Measurements from ENCODE around the gene PFKFB2. TPM values are rescaled to one million over a fixed set of nuclear protein-coding genes. Genes with fewer than 3 reads are reported as not detected.

The PFKFB2 gene
- total RNA-seq, 4 donors from 2014 or later: 3.7 to 5.3 (median 4.1) TPM

DNA sequence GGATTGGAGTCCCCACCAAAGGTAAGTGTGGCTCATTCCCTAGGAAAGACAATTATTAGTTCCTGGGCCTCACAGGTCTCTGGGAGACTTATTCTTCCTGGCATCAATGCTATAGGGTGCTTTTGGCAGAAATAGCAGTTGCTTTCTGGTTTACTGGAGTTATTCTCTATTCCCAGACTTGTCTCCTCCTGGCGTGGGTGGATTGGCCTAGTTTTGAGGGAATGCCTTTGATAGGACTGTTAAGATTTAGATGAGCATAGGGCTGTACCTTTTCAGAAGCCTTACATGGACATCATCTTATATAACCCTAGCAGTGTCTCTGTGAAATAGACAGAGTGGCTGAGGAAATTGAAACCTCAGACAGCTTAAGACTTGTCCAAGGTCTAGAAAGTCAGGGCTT, 9.0 kb downstream of the PFKFB2 start:
- intact Hi-C loops (cut with DNase I): no loop called here
- DNase-seq (ENCODE audit: extremely low spot score): no peak
- Histone ChIP-seq H3K27ac (replicated peaks in 1 of 4) (no peak overlapping the region), H3K4me3 (no peak overlapping the region), H3K27me3 (no peaks in the 10 kb centered on the region), H3K36me3 (peaks cover 18 to 73% (median 54%) of the 10 kb centered on the region in 4 donors), H3K9me3 (no peaks in the 10 kb centered on the region), H3K4me1 (peaks cover 0 to 4% (median 2%) of the 10 kb centered on the region in 4 donors)
- 94% methylated on average over 1 of the region's 1 CpG for WGBS
- TF ChIP-seq EP300 (IDR thresholded peaks at IDR 0.05): no peak
- no peak for TF ChIP-seq POLR2AphosphoS5 (IDR thresholded peaks at IDR 0.05)
- TF ChIP-seq POLR2A (IDR thresholded peaks at IDR 0.05; ENCODE audit: low read depth): no peak
- TF ChIP-seq, protein P1, sequence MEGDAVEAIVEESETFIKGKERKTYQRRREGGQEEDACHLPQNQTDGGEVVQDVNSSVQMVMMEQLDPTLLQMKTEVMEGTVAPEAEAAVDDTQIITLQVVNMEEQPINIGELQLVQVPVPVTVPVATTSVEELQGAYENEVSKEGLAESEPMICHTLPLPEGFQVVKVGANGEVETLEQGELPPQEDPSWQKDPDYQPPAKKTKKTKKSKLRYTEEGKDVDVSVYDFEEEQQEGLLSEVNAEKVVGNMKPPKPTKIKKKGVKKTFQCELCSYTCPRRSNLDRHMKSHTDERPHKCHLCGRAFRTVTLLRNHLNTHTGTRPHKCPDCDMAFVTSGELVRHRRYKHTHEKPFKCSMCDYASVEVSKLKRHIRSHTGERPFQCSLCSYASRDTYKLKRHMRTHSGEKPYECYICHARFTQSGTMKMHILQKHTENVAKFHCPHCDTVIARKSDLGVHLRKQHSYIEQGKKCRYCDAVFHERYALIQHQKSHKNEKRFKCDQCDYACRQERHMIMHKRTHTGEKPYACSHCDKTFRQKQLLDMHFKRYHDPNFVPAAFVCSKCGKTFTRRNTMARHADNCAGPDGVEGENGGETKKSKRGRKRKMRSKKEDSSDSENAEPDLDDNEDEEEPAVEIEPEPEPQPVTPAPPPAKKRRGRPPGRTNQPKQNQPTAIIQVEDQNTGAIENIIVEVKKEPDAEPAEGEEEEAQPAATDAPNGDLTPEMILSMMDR (IDR thresholded peaks at IDR 0.05): no peak

DNA sequence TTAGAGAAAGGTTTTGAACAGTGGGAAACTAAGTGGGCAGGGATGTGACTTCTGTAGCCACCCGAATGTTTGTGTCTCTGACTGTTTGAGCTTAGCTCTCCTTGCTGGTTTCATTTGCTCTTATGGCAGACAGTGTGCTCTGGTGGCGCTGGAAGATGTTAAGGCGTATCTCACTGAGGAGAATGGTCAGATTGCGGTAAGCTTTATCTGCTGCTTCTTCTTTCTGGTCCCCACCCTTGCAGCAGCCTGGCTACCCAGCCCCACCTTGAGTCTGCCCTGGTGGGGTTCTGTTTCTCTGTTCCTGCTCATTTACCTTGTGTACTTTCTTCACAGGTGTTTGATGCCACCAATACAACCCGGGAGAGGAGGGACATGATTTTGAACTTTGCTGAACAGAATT, 9.9 kb downstream of the PFKFB2 start:
- Histone ChIP-seq H3K4me1 (peaks cover 0 to 4% (median 2%) of the 10 kb centered on the region in 4 donors), H3K27ac (replicated peaks in 1 of 4) (no peak overlapping the region), H3K9me3 (no peaks in the 10 kb centered on the region), H3K4me3 (no peak overlapping the region), H3K36me3 (peaks cover 23 to 83% (median 64%) of the 10 kb centered on the region in 4 donors), H3K27me3 (no peaks in the 10 kb centered on the region)
- intact Hi-C loops (cut with DNase I): no loop called here
- 94% methylated on average over 5 of the region's 5 CpGs for WGBS
- no peak for DNase-seq (ENCODE audit: extremely low spot score)
- TF ChIP-seq, protein P1 (IDR thresholded peaks at IDR 0.05): no peak
- TF ChIP-seq POLR2AphosphoS5 (IDR thresholded peaks at IDR 0.05) (no peak), EP300 (IDR thresholded peaks at IDR 0.05) (no peak), POLR2A (IDR thresholded peaks at IDR 0.05; ENCODE audit: low read depth) (no peak)

DNA sequence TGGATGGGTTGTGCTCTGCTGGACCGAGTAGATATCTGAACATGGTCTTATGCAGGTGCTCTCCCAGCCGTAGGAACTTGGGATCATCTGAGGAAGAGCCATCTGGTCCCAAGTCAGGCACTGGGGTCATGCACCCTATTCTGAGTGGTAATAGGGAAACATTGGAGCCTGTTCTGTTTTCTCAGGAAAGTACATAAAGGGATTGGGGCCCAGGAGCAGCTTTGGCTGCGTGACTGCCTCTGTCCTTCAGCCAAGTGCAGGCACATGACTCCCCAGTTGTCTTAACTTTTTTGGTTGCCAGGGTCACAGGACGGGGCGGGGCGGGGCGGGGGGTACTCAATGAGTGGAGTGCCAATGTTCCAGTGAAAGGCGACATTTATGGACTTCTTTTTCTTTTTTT, 11.5 kb downstream of the PFKFB2 start:
- Histone ChIP-seq H3K27ac (replicated peaks in 1 of 4) (no peak overlapping the region), H3K36me3 (peaks cover 23 to 95% (median 79%) of the 10 kb centered on the region in 4 donors), H3K4me1 (peaks cover 0 to 4% (median 0%) of the 10 kb centered on the region in 4 donors), H3K9me3 (no peaks in the 10 kb centered on the region), H3K27me3 (no peaks in the 10 kb centered on the region), H3K4me3 (no peak overlapping the region)
- WGBS: 92% methylated on average over 8 of the region's 8 CpGs
- DNase-seq (ENCODE audit: extremely low spot score): no peak
- intact Hi-C loops (cut with DNase I): no loop called here
- TF ChIP-seq EP300 (IDR thresholded peaks at IDR 0.05) (no peak), POLR2AphosphoS5 (IDR thresholded peaks at IDR 0.05) (no peak), POLR2A (IDR thresholded peaks at IDR 0.05; ENCODE audit: low read depth) (no peak)
- TF ChIP-seq, protein P1 (IDR thresholded peaks at IDR 0.05): no peak

DNA sequence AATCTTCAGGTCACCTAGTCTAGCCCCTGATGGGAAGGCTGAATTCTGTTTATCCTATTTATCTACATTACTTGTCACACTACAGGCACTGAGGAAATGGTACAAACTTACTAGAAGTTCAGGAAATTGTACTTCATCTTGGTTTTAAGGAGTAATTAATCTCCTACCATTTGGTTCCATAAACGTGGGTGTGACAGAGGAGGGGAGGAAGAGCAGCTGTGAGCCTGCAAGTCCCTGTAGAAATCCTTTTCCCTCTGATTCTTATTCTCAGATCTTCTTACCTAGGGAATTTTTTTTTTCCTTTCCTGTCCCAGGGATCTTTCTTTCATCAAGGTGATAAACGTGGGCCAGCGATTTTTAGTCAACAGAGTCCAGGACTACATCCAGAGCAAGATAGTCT, 14.1 kb downstream of the PFKFB2 start:
- H3K27ac ChIP-seq (replicated peaks in 1 of 4): no peak overlapping the region
- H3K27me3 ChIP-seq: no peaks in the 10 kb centered on the region
- peaks cover 31 to 100% (median 90%) of the 10 kb centered on the region in 4 donors for H3K36me3 ChIP-seq

More for the DNA sequence above, 14.1 kb downstream of the PFKFB2 start:
- no peak for DNase-seq (ENCODE audit: extremely low spot score)
- TF ChIP-seq POLR2A (IDR thresholded peaks at IDR 0.05; ENCODE audit: low read depth): no peak
- TF ChIP-seq POLR2AphosphoS5 (IDR thresholded peaks at IDR 0.05): no peak
- TF ChIP-seq EP300 (IDR thresholded peaks at IDR 0.05): no peak
- TF ChIP-seq, protein P1 (IDR thresholded peaks at IDR 0.05): no peak
- Histone ChIP-seq H3K4me3 (no peak overlapping the region), H3K9me3 (no peaks in the 10 kb centered on the region), H3K4me1 (peaks cover 0 to 6% (median 2%) of the 10 kb centered on the region in 4 donors)
- WGBS: 59% methylated on average over 3 of the region's 3 CpGs
- intact Hi-C loops (cut with DNase I): no loop called here

Measured in esophagus muscularis mucosa (tissue), 4 donors.